ENCODE data around the gene KRT37. TPM values are rescaled to one million over a fixed set of nuclear protein-coding genes. Genes with fewer than 3 reads are reported as not detected.

The KRT37 gene
- total and polyA plus RNA-seq, 2 of the 13 experiments (the other 11 are each of a cell fraction or from before 2014, with no cell fraction given), result 0.69 TPM; not detected in 1

- no peak for TF ChIP-seq ZBTB4 (CRISPR knock-in tag; IDR thresholded peaks at IDR 0.05; ENCODE audit: borderline replicate concordance)
- TF ChIP-seq KDM4B (CRISPR knock-in tag; IDR thresholded peaks at IDR 0.05), result 0 out of 2 replicates have a peak, but pooled peaks have one; percentile 41
- no peak for TF ChIP-seq AFF4 (CRISPR knock-in tag; IDR thresholded peaks at IDR 0.05)
- no peak for TF ChIP-seq MBNL3 (CRISPR knock-in tag; conservative IDR thresholded peaks at IDR 0.05)
- no peak for TF ChIP-seq EZH2 (conservative IDR thresholded peaks at IDR 0.05; ENCODE audit: low read depth, low read length)
- TF ChIP-seq THAP11 (CRISPR knock-in tag; IDR thresholded peaks at IDR 0.05), result 0 out of 2 replicates have a peak, but pooled peaks have one; percentile 51
- TF ChIP-seq HNF1B (CRISPR knock-in tag; IDR thresholded peaks at IDR 0.05), result peak; percentile 76
- no peak for TF ChIP-seq ZNF512B (CRISPR knock-in tag; IDR thresholded peaks at IDR 0.05; ENCODE audit: borderline replicate concordance)
- TF ChIP-seq IRF2 (CRISPR knock-in tag; IDR thresholded peaks at IDR 0.05), result peak; percentile 54; the same call in 1 of the 2 replicates
- TF ChIP-seq ZNF574 (CRISPR knock-in tag; IDR thresholded peaks at IDR 0.05), result peak; percentile 43
- TF ChIP-seq ZNF432 (CRISPR knock-in tag; IDR thresholded peaks at IDR 0.05; ENCODE audit: borderline replicate concordance), result no peak
- TF ChIP-seq HMG20B (CRISPR knock-in tag; conservative IDR thresholded peaks at IDR 0.05), result no peak
These were observed 8.5 kb downstream of the KRT37 start (continued) for GRCh38 chr17:41415833-41416335.

All from HepG2 (cell line).